Astrocyte (in vitro differentiated cells and primary cell): ENCODE measurements around the gene LARGE1.

Experiments used
- EZH2 ChIP-seq: IDR thresholded peaks from 2 replicates; pipeline ENCODE4 v1.6.1; 2012; ENCODE audit warnings: mild to moderate bottlenecking, low read length, inconsistent platforms; ENCODE audit not compliant: insufficient read depth
- TF ChIP-seq, protein P1 (sequence below): IDR thresholded peaks from 2 replicates; pipeline ENCODE4 v1.5.1; 2011; ENCODE audit warnings: low read depth, mild to moderate bottlenecking, inconsistent platforms, low read length, moderate library complexity; ENCODE audit not compliant: insufficient read depth

DNA sequence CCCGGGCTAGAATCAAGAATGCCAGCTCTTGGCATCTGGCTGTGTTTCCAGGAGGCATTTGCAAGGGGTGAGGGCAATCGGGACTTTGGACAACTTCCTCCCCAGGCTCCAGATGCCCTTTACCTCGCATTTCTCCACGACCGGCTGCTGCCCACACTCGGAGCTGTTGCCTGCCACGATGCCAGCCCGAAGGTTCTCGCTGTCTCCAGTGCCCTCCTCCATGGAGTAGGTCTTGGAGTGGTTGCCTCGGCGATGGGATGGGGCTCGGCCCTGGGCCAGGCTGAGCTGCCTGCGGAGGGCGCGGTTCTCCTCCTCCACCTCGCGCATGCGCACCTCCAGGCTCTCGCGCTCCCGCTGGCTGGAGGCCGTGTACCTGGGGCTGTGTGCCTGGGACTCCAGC, 270.0 kb downstream of the LARGE1 start:
- TF ChIP-seq, protein P1, sequence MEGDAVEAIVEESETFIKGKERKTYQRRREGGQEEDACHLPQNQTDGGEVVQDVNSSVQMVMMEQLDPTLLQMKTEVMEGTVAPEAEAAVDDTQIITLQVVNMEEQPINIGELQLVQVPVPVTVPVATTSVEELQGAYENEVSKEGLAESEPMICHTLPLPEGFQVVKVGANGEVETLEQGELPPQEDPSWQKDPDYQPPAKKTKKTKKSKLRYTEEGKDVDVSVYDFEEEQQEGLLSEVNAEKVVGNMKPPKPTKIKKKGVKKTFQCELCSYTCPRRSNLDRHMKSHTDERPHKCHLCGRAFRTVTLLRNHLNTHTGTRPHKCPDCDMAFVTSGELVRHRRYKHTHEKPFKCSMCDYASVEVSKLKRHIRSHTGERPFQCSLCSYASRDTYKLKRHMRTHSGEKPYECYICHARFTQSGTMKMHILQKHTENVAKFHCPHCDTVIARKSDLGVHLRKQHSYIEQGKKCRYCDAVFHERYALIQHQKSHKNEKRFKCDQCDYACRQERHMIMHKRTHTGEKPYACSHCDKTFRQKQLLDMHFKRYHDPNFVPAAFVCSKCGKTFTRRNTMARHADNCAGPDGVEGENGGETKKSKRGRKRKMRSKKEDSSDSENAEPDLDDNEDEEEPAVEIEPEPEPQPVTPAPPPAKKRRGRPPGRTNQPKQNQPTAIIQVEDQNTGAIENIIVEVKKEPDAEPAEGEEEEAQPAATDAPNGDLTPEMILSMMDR = no peak
- TF ChIP-seq EZH2 = no peak
